Measurements from ENCODE around the gene ROR2.
"Not testable (repeated sequence)": the region's sequence is repeated elsewhere in the genome, so short reads cannot be mapped to it uniquely, and the experiment has no call there.

ROR2 gene

GRCh38 chr9:91659529-91660495, 290.2 kb downstream of the ROR2 start:
- DNase-seq: peak; percentile 15

DNA sequence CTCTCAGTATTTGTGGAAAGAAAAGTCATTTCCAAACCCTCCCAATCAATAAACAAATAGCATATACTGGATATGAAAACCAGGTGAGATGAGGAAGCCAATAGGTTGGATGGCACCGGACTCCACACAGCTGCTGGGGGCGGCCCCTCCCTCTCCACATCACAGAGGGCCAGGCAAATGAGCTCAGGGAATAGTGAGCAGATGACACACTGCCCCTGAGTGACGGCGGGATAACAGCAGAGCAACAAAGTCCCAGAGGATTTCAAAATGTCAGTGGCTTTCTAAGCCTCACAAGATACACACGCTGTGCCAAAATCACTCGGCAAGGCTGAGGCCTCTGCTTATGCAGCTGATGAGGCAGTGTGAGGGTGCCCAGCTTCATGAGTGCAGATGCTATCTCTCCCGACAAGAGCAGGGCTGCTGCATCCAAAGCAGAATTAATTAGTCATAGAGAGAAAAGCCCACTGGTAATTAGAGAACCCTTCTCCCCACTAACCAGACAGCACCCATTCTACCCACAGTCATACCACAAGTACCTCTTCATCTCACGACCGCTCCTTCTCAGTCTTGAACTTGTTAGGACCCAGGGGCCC, 291.4 kb downstream of the ROR2 start:
- no peak for DNase-seq

DNA sequence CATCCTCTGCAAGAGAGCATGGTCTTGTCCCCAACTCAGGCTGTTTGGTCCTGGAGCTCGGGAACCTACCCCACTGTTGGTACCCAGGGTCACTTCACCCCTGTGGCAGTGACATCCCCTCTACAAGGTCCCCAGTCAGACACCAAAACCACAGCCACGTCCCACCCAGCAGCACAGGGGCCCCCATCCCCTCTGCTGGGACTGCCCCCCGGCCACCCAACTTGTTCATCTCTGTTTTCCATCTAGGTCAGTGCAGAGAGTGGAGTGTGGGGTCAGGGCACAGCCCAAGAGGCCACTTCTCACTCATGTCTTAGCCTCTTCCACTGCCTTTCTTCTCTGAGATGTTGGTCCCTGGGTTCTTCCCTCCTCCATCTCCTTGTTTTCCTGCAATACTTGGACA, 292.5 kb downstream of the ROR2 start:
- DNase-seq: no peak

DNA sequence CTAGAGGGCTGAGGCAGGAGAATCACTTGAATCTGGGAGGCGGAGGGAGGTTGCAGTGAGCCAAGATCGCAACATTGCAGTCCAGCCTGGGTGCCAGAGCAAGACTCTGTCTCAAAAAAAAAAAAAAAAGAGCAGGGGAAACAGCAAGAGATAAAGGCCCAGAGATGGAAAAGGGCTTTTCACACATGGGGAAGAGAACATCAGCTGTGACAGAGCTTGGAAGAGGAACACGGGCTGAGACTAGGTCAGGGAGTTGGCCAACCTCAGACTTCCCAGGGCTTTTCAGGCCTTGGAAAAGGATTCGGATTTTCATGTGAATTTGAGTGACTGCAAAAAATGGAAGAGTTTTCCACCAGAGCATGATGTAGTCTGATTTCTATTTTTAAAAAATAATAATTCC, 294.4 kb downstream of the ROR2 start:
- no peak for DNase-seq

GRCh38 chr9:91655215-91655614, 294.8 kb downstream of the ROR2 start:
- no peak for DNase-seq

GRCh38 chr9:91654527-91654926, 295.5 kb downstream of the ROR2 start:
- DNase-seq: no peak

DNA sequence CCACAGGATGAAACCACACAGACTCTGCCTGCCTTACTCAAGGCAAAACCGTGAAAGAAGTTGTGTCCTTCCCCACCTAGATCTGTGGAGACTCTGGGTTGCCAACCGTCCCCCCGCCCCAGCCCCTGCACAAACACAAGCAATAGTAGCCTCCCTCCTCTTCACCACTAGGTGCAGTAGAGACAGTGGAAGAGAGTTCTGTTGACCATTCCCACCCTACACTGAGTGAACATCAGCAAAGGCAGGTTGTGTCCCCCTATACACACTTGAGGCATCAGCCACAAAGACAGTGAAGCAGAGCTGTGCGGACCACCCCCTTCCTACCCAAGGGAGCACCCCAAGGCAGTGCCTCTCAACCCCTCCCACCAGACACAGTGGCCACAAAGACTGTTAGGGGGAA, 302.7 kb downstream of the ROR2 start:
- no peak for DNase-seq

DNA sequence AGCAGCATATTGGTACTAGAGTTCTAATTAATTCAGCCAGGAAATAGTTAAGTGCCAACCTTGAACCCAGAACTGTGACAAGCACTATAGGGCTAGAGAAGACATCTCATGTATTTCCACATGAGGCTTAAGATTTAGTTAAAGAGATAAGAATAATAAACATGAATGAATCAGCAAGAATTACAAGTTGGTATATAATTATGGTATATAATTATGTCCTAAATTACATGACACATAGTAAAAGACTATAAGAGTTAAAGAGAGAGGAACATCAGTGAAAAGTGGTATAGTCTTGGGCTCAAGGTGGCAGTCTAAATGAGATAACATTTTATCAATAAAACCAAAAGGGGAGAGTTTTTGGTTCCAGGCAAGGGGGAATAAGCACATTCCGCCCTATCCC, 303.3 kb downstream of the ROR2 start:
- DNase-seq: no peak

GRCh38 chr9:91644433-91644832, 305.6 kb downstream of the ROR2 start:
- DNase-seq: no peak

- DNase-seq: no peak
These were observed 306.4 kb downstream of the ROR2 start for GRCh38 chr9:91643481-91644077.

GRCh38 chr9:91642771-91643170, 307.3 kb downstream of the ROR2 start:
- no peak for DNase-seq

DNA sequence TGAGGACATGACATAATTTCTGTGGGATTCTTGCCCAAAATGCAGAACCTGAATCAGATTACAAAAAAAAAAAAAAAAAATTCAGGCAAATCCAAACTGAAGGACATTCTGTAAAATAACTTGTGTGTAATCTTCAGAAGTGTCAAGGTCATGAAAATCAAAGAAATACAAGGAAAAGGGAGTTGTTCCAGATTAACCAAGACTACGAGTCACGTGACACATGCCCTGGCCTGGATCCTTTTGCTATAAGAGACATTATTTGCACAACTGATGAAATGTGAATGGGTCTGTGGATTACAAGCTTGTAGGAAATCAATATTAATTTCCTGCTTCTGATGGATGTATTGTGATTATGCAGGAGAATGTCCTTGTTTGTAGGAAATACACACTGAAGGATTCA, 309.6 kb downstream of the ROR2 start:
- no peak for DNase-seq

DNA sequence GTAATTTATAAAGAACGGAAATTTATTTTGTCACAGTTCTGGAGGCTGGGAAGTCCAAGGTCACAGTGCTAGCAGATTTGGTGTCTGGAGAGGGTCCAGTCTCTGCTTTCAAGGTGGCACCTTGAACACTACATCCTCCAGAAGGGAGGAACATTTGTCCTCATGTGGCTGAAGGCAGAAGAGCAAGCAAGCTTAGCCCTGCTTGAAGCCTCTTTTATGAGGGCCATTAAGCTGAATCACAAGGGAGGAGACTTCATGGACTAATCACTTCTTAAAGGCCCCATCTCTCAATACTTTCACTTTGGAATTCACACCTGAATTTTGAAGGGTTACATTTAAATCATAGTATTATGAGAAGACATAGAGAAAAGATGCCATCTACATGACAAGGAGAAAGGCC, 311.0 kb downstream of the ROR2 start:
- DNase-seq: no peak

DNA sequence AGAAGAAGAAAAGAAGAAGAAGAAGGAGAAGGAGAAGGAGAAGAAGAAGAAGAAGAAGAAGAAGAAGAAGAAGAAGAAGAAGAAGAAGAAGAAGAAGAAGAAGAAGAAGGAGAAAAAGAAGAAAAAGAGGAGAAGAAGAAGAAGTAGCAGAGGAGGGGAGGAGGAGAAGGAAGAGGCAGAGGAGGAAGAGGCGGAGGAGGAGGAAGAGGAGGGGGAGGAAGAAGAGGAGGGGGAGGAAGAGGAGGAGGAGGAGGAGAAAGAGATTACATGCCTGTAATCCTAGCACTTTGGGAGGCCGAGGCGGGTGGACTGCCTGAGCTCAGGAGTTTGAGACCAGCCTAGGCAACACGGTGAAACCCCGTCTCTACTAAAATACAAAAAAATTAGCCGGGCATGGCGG, 315.2 kb downstream of the ROR2 start:
- not testable (repeated sequence) for DNase-seq

- DNase-seq: no peak
These were observed 320.3 kb downstream of the ROR2 start for GRCh38 chr9:91629718-91630117.

GRCh38 chr9:91628892-91629291, 321.1 kb downstream of the ROR2 start:
- DNase-seq: no peak

- no peak for DNase-seq
These were observed 324.7 kb downstream of the ROR2 start for GRCh38 chr9:91625331-91625730.

- DNase-seq: no peak
These were observed 327.0 kb downstream of the ROR2 start for GRCh38 chr9:91623004-91623403.

DNA sequence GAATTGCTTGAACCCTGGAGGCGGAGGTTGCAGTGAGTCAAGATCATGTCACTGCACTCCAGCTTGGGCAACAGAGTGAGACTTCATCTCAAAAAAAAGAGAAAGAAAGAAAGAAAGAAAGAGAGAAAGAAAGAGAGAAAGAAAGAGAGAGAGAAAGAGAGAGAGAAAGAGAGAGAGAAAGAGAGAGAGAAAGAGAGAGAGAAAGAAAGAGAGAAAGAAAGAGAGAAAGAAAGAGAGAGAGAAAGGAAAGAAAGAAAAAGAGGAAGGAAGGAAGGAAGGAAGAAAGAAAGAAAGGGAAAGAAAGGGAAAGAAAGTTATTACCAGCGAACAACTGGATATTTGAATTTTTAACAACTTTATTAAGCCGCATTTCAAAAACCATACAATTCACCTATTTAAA, 327.9 kb downstream of the ROR2 start:
- not testable (repeated sequence) for DNase-seq

GRCh38 chr9:91614044-91614443, 336.0 kb downstream of the ROR2 start:
- not testable (repeated sequence) for DNase-seq

GRCh38 chr9:91611582-91611981, 338.4 kb downstream of the ROR2 start:
- no peak for DNase-seq

GRCh38 chr9:91606255-91606995, 343.6 kb downstream of the ROR2 start:
- no peak for DNase-seq

DNA sequence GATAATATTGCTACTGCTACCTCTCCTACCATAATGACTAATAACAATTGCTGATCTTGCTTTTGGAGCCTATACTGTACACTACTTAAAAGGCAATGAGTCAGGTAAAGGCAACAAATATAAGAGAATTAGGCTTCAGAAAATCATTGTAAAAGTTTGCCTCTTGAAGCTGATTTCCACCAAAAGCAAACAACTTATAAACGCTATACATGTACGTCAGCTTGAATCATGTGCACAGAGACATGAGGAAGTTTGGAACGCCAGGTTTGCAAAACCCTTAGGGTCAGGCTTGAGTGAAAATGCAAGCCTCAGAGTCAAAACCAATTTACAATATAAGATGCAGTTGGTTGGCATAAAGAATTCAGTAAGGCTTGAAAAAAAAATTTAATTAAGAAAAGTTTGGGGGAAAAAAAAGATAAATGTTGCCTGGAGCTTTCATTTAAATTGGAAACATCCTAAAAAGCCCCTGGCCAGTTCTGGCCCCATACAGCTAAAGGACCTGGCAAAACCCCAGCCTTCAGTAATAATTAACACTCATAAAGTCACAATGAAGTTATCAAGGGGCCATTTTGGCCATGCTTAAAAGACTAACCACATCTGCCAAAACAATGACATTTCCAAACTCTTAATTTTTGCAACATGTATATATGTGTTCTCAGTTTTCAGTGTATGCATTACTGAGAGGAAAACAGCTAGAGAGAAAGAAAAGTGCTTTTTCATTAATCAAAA, 345.4 kb downstream of the ROR2 start:
- no peak for DNase-seq

All from OCI-M1 (cell line).